CD4-positive, CD25-positive, alpha-beta regulatory T cell (primary cell): Measurements from ENCODE around the gene FXYD2. TPM values are rescaled to one million over a fixed set of nuclear protein-coding genes. Genes with fewer than 3 reads are reported as not detected.

Source experiments
- ATAC-seq, 2 donors: fragments of 150-1000 bp; cut with Tn5 transposase; one replicate each; pipeline ENCODE4 v1.10.0; 2021; ENCODE audit warnings: low read depth in 2 of 2, moderate number of reproducible peaks in 2 of 2, moderate library complexity in 1 of 2
- DNase-seq, 3 donors: peaks; one replicate each; pipeline versions ENCODE4 v3.0.0 to v3.0.0-alpha.2; 2012 to 2022; ENCODE audit warnings: mixed read lengths in 1 of 3
- H3K27ac ChIP-seq: one replicate; pipeline ENCODE4 v1.7.0; 2013; ENCODE audit warnings: mild to moderate bottlenecking, low read length; ENCODE audit not compliant: insufficient read depth, poor library complexity, severe bottlenecking
- H3K27me3 ChIP-seq: one replicate; pipeline ENCODE4 v1.7.0; 2013; ENCODE audit warnings: low read length; ENCODE audit not compliant: control insufficient read depth, insufficient read depth
- H3K36me3 ChIP-seq: one replicate; pipeline ENCODE4 v1.7.0; 2013; ENCODE audit warnings: mild to moderate bottlenecking, low read length, moderate library complexity; ENCODE audit not compliant: control insufficient read depth, insufficient read depth
- H3K4me1 ChIP-seq: 2 replicates; pipeline ENCODE4 v1.7.0; 2013; ENCODE audit warnings: mild to moderate bottlenecking, low read length; ENCODE audit not compliant: insufficient read depth, control insufficient read depth, poor library complexity, severe bottlenecking
- H3K4me3 ChIP-seq: one replicate; pipeline ENCODE4 v1.7.0; 2013; ENCODE audit warnings: low read depth, mild to moderate bottlenecking, low read length, moderate library complexity
- H3K9me3 ChIP-seq, 2 experiments: 1 replicate in 1 of 2; 2 replicates in 1 of 2; pipeline ENCODE4 v1.7.0; 2013; ENCODE audit warnings: low read length in 2 of 2, mild to moderate bottlenecking in 1 of 2, moderate library complexity in 1 of 2; ENCODE audit not compliant: control insufficient read depth in 2 of 2
- H3K27ac Mint-ChIP-seq, 3 donors: one replicate each; pipeline ENCODE4 v1.8.0; 2020 to 2022; ENCODE audit warnings: mild to moderate bottlenecking in 3 of 3, mixed read lengths in 3 of 3, moderate library complexity in 2 of 3
- H3K27me3 Mint-ChIP-seq: one replicate; pipeline ENCODE4 v1.8.0; 2022; ENCODE audit warnings: mild to moderate bottlenecking, mixed read lengths
- H3K36me3 Mint-ChIP-seq: one replicate; pipeline ENCODE4 v1.8.0; 2020; ENCODE audit warnings: mixed read lengths
- H3K4me1 Mint-ChIP-seq, 4 donors: one replicate each; pipeline ENCODE4 v1.8.0; 2020 to 2022; ENCODE audit warnings: mixed read lengths in 4 of 4, mild to moderate bottlenecking in 1 of 4
- H3K4me3 Mint-ChIP-seq, 4 donors: one replicate each; pipeline ENCODE4 v1.8.0; 2020 to 2022; ENCODE audit warnings: mild to moderate bottlenecking in 4 of 4, mixed read lengths in 4 of 4, moderate library complexity in 3 of 4
- H3K9me3 Mint-ChIP-seq, 7 donors: one replicate each; pipeline ENCODE4 v1.8.0; 2020 to 2022; ENCODE audit warnings: mixed read lengths in 7 of 7, mild to moderate bottlenecking in 3 of 7, moderate library complexity in 2 of 7
- polyA plus RNA-seq, 4 donors: library from polyadenylated mRNA; unstranded; fragments of 300-500 nt; fragmentation: Illumina TruSeq; gene quantifications; one replicate each; pipeline ENCODE4 v1.2.3, GENCODE V29; 2021
- total RNA-seq: library from RNA; stranded (reverse); gene quantifications from one replicate; pipeline ENCODE4 v1.2.3, GENCODE V29; 2022

The FXYD2 gene
- total and polyA plus RNA-seq, 5 donors from 2014 or later = 4.0 to 88.9 (median 71.8) TPM

GRCh38 chr11:117807482-117808327 is 16.8 kb downstream of the FXYD2 start:
- H3K9me3 Mint-ChIP-seq = no peaks in the 10 kb centered on the region
- H3K4me1 ChIP-seq = peaks cover 8% of the 10 kb centered on the region
- no peak overlapping the region for H3K4me3 Mint-ChIP-seq
- H3K4me1 Mint-ChIP-seq = peaks cover 6 to 21% (median 11%) of the 10 kb centered on the region in 4 donors
- no peak overlapping the region for H3K4me3 ChIP-seq
- H3K27ac Mint-ChIP-seq = no peak overlapping the region
- ATAC-seq (peak in 1 of 2 donors; percentile 56), DNase-seq (peak; percentile 63 to 65 (median 64))
- H3K27me3 Mint-ChIP-seq = peaks cover 6% of the 10 kb centered on the region
- H3K27me3 ChIP-seq = no peaks in the 10 kb centered on the region
- no peaks in the 10 kb centered on the region for H3K9me3 ChIP-seq
- no peaks in the 10 kb centered on the region for H3K36me3 Mint-ChIP-seq
- no peaks in the 10 kb centered on the region for H3K36me3 ChIP-seq
- no peak overlapping the region for H3K27ac ChIP-seq

GRCh38 chr11:117806846-117807245 is 17.7 kb downstream of the FXYD2 start:
- DNase-seq = no peak
- H3K27ac Mint-ChIP-seq = no peak overlapping the region
- H3K4me3 ChIP-seq = no peak overlapping the region
- no peaks in the 10 kb centered on the region for H3K36me3 ChIP-seq
- H3K9me3 Mint-ChIP-seq = no peaks in the 10 kb centered on the region
- H3K4me1 Mint-ChIP-seq = peaks cover 6 to 21% (median 11%) of the 10 kb centered on the region in 4 donors
- no peak for ATAC-seq
- H3K4me1 ChIP-seq = peaks cover 8% of the 10 kb centered on the region
- H3K36me3 Mint-ChIP-seq = no peaks in the 10 kb centered on the region
- H3K27ac ChIP-seq = no peak overlapping the region
- H3K27me3 Mint-ChIP-seq = peaks cover 6% of the 10 kb centered on the region
- H3K9me3 ChIP-seq = no peaks in the 10 kb centered on the region
- no peak overlapping the region for H3K4me3 Mint-ChIP-seq
- H3K27me3 ChIP-seq = no peaks in the 10 kb centered on the region

GRCh38 chr11:117805045-117805444 is 19.5 kb downstream of the FXYD2 start:
- no peak overlapping the region for H3K4me3 Mint-ChIP-seq
- ATAC-seq (no peak), DNase-seq (no peak)
- H3K27ac Mint-ChIP-seq = no peak overlapping the region
- peaks cover 8% of the 10 kb centered on the region for H3K4me1 ChIP-seq
- no peaks in the 10 kb centered on the region for H3K27me3 ChIP-seq
- no peak overlapping the region for H3K27ac ChIP-seq
- H3K9me3 Mint-ChIP-seq = no peaks in the 10 kb centered on the region
- H3K4me3 ChIP-seq = no peak overlapping the region
- no peaks in the 10 kb centered on the region for H3K9me3 ChIP-seq
- H3K36me3 Mint-ChIP-seq = no peaks in the 10 kb centered on the region
- no peaks in the 10 kb centered on the region for H3K36me3 ChIP-seq
- peaks cover 5 to 17% (median 6%) of the 10 kb centered on the region in 4 donors for H3K4me1 Mint-ChIP-seq
- H3K27me3 Mint-ChIP-seq = peaks cover 13% of the 10 kb centered on the region

- Mint-ChIP-seq H3K27me3 (peaks cover 25% of the 10 kb centered on the region), H3K36me3 (no peaks in the 10 kb centered on the region), H3K4me3 (no peak overlapping the region), H3K27ac (no peak overlapping the region), H3K4me1 (peaks cover 0 to 6% (median 2%) of the 10 kb centered on the region in 4 donors), H3K9me3 (no peaks in the 10 kb centered on the region)
- H3K4me3 ChIP-seq = no peak overlapping the region
- no peak for ATAC-seq
- no peaks in the 10 kb centered on the region for H3K36me3 ChIP-seq
- H3K27ac ChIP-seq = no peak overlapping the region
- peaks cover 2% of the 10 kb centered on the region for H3K27me3 ChIP-seq
- no peak for DNase-seq
- H3K4me1 ChIP-seq = no peaks in the 10 kb centered on the region
- no peaks in the 10 kb centered on the region for H3K9me3 ChIP-seq
Measured at GRCh38 chr11:117803896-117804295, 20.6 kb downstream of the FXYD2 start.

- Histone ChIP-seq H3K9me3 (no peaks in the 10 kb centered on the region), H3K27me3 (peaks cover 8% of the 10 kb centered on the region), H3K27ac (no peak overlapping the region), H3K4me3 (no peak overlapping the region), H3K4me1 (peaks cover 22% of the 10 kb centered on the region), H3K36me3 (no peaks in the 10 kb centered on the region)
- Mint-ChIP-seq H3K36me3 (no peaks in the 10 kb centered on the region), H3K4me3 (no peak overlapping the region), H3K9me3 (peaks cover 0 to 4% (median 0%) of the 10 kb centered on the region in 7 donors), H3K4me1 (peaks cover 0 to 19% (median 4%) of the 10 kb centered on the region in 4 donors), H3K27ac (no peak overlapping the region), H3K27me3 (peaks cover 50% of the 10 kb centered on the region)
- ATAC-seq (no peak), DNase-seq (no peak)
Measured at GRCh38 chr11:117799634-117800033, 24.9 kb downstream of the FXYD2 start.

GRCh38 chr11:117796872-117797529 is 27.5 kb downstream of the FXYD2 start, which contains the start of gene DSCAML1:
DSCAML1 (minus strand) TSS chr11:117797216; CDS start chr11:117797079, 137 bp downstream.
- Histone ChIP-seq H3K36me3 (no peaks in the 10 kb centered on the region), H3K27me3 (peaks cover 21% of the 10 kb centered on the region), H3K9me3 (no peaks in the 10 kb centered on the region), H3K4me1 (peaks cover 22% of the 10 kb centered on the region), H3K27ac (no peak within 1 kb of the TSS), H3K4me3 (no peak within 1 kb of the TSS)
- peaks cover 70% of the 10 kb centered on the region for H3K27me3 Mint-ChIP-seq
- DNase-seq (peak in 1 of 3 donors; percentile 35), ATAC-seq (peak; percentile 68 to 74)
- H3K36me3 Mint-ChIP-seq = no peaks in the 10 kb centered on the region
- H3K9me3 Mint-ChIP-seq = peaks cover 0 to 4% (median 0%) of the 10 kb centered on the region in 7 donors
- peaks cover 0 to 19% (median 4%) of the 10 kb centered on the region in 4 donors for H3K4me1 Mint-ChIP-seq
- H3K4me3 Mint-ChIP-seq = peak within 1 kb of the TSS; percentile 38 to 75 (median 64)
- no peak within 1 kb of the TSS for H3K27ac Mint-ChIP-seq

- H3K4me3 Mint-ChIP-seq = peak overlapping the region in 1 of 4 donors; percentile 72
- no peak overlapping the region for H3K27ac Mint-ChIP-seq
- H3K9me3 Mint-ChIP-seq = peaks cover 0 to 4% (median 0%) of the 10 kb centered on the region in 7 donors
- H3K4me1 Mint-ChIP-seq = peaks cover 0 to 19% (median 4%) of the 10 kb centered on the region in 4 donors
- no peak for ATAC-seq
- no peak for DNase-seq
- Histone ChIP-seq H3K27me3 (peaks cover 21% of the 10 kb centered on the region), H3K9me3 (no peaks in the 10 kb centered on the region), H3K36me3 (no peaks in the 10 kb centered on the region), H3K4me3 (no peak overlapping the region), H3K27ac (no peak overlapping the region), H3K4me1 (peaks cover 22% of the 10 kb centered on the region)
- H3K36me3 Mint-ChIP-seq = no peaks in the 10 kb centered on the region
- peaks cover 72% of the 10 kb centered on the region for H3K27me3 Mint-ChIP-seq
Measured at GRCh38 chr11:117796456-117796871, 28.1 kb downstream of the FXYD2 start.
